Neural progenitor cell (in vitro differentiated cells): Measurements from ENCODE around the gene GRHL1.

ENCODE experiments used
- EZH2 ChIP-seq: fragments of 200-600 bp; sonication (generic); IDR thresholded peaks from 2 replicates; pipeline ENCODE4 v1.6.1; 2017; ENCODE audit warnings: antibody characterized with exemption, mild to moderate bottlenecking, moderate library complexity
- EZH2phosphoT487 ChIP-seq: fragments of 200-600 bp; sonication (generic); IDR thresholded peaks from 2 replicates; pipeline ENCODE4 v1.6.1; 2017; ENCODE audit warnings: antibody characterized with exemption
- TF ChIP-seq, protein P1 (sequence below): fragments of 200-600 bp; sonication (generic); IDR thresholded peaks from 2 replicates; pipeline ENCODE4 v1.5.1; 2017; ENCODE audit warnings: antibody characterized with exemption, mild to moderate bottlenecking

DNA sequence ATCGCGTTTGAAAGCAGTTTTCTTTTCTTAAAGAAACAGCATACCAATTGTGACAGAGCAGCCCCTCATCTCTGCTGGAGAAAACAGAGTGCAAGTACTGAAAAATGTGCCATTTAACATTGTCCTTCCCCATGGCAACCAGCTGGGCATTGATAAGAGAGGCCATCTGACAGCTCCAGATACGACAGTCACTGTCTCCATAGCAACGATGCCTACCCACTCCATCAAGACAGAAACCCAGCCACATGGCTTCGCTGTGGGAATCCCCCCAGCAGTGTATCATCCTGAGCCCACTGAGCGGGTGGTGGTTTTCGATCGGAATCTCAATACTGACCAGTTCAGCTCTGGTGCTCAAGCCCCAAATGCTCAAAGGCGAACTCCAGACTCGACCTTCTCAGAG lies 9.5 kb downstream of the GRHL1 start:
- TF ChIP-seq EZH2 (no peak), EZH2phosphoT487 (no peak)
- TF ChIP-seq, protein P1, sequence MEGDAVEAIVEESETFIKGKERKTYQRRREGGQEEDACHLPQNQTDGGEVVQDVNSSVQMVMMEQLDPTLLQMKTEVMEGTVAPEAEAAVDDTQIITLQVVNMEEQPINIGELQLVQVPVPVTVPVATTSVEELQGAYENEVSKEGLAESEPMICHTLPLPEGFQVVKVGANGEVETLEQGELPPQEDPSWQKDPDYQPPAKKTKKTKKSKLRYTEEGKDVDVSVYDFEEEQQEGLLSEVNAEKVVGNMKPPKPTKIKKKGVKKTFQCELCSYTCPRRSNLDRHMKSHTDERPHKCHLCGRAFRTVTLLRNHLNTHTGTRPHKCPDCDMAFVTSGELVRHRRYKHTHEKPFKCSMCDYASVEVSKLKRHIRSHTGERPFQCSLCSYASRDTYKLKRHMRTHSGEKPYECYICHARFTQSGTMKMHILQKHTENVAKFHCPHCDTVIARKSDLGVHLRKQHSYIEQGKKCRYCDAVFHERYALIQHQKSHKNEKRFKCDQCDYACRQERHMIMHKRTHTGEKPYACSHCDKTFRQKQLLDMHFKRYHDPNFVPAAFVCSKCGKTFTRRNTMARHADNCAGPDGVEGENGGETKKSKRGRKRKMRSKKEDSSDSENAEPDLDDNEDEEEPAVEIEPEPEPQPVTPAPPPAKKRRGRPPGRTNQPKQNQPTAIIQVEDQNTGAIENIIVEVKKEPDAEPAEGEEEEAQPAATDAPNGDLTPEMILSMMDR, result no peak
